K562 (cell line): ENCODE data around the gene ERBB3. TPM values are rescaled to one million over a fixed set of nuclear protein-coding genes. Genes with fewer than 3 reads are reported as not detected.

Source experiments
- ATAC-seq: fragments of 200-7000 bp; cut with Tn5 transposase; 3 replicates; pipeline ENCODE4 v1.9.1; 2020; ENCODE audit warnings: moderate library complexity
- BruUV-seq: library from RNA; stranded (reverse); fragments of 400-500 nt; replicated peaks from 2 replicates; lab custom pipeline; 2021; lab: Mats Ljungman, UMichigan
- CTCF ChIA-PET: fragments of 300-600 bp; formaldehyde crosslinking; extraction: SDS; loops from one replicate; lab custom pipeline; 2021; ENCODE audit warnings: low intra/inter-chr PET ratio; lab: Yijun Ruan, JAX
- POLR2A ChIA-PET: fragments of 300-600, 350-650 bp; sonication (Branson Sonifier 250); formaldehyde crosslinking; extraction: SDS; loops from one replicate; lab custom pipeline; 2021; ENCODE audit warnings: antibody characterized with exemption, inconsistent platforms; lab: Yijun Ruan, JAX
- DNase-seq, 4 experiments: peaks; one replicate each; pipeline versions ENCODE4 v3.0.0 to v3.0.0-alpha.2; 2011 to 2018; ENCODE audit warnings: low spot score in 3 of 4, mixed read lengths in 3 of 4; ENCODE audit errors: extremely low read depth in 1 of 4
- FAIRE-seq: peaks from 2 replicates; lab custom pipeline; 2011; peaks lifted over from hg19 to GRCh38; lab: Jason Lieb, UNC
- H2AFZ ChIP-seq: 2 replicates; pipeline ENCODE4 v1.6.0; 2011; ENCODE audit warnings: low read depth, low read length, control low read depth, inconsistent platforms
- H3K27ac ChIP-seq: fragments of 200-600 bp; 3 replicates; pipeline ENCODE4 v1.8.0; 2011; ENCODE audit warnings: low read depth, mild to moderate bottlenecking, control low read depth, inconsistent platforms, low read length, moderate library complexity, mixed read lengths; ENCODE audit errors: extremely low read depth
- H3K27me3 ChIP-seq, 2 experiments: fragments of 300-600 bp in 1 of 2; 2 replicates in 1 of 2; 3 replicates in 1 of 2; pipeline versions ENCODE4 v1.6.0 to v1.8.0; 2011; ENCODE audit warnings: inconsistent platforms in 2 of 2, low read length in 2 of 2, mild to moderate bottlenecking in 1 of 2, mixed read lengths in 1 of 2, moderate library complexity in 1 of 2; ENCODE audit not compliant: control insufficient read depth in 2 of 2, insufficient read depth in 2 of 2
- H3K36me3 ChIP-seq: fragments of 300-600 bp; 3 replicates; pipeline ENCODE4 v1.8.0; 2011; ENCODE audit warnings: mild to moderate bottlenecking, low read length, inconsistent platforms; ENCODE audit not compliant: control insufficient read depth, insufficient read depth
- H3K4me1 ChIP-seq, 2 experiments: fragments of 200-600 bp in 1 of 2; replicated peaks in 1 of 2; 2 replicates in 1 of 2; 3 replicates in 1 of 2; pipeline versions ENCODE4 v1.5.1 to v1.8.0; 2011; ENCODE audit warnings: inconsistent platforms in 2 of 2, low read length in 2 of 2, mild to moderate bottlenecking in 1 of 2, mixed read lengths in 1 of 2, moderate library complexity in 1 of 2; ENCODE audit not compliant: control insufficient read depth in 2 of 2, insufficient read depth in 2 of 2
- H3K4me2 ChIP-seq: 2 replicates; pipeline ENCODE4 v1.6.1; 2011; ENCODE audit warnings: low read length, control low read depth, inconsistent platforms, mixed read lengths; ENCODE audit not compliant: insufficient read depth
- H3K4me3 ChIP-seq: fragments of 200-600 bp; sonication (generic), shearing (Covaris generic); 2 replicates; pipeline ENCODE4 v1.5.1; 2016; ENCODE audit warnings: control low read depth, inconsistent platforms
- H3K79me2 ChIP-seq: fragments of 200-600 bp; 3 replicates; pipeline ENCODE4 v1.8.0; 2011; ENCODE audit warnings: low read length, inconsistent platforms; ENCODE audit not compliant: control insufficient read depth, insufficient read depth
- H3K9ac ChIP-seq, 2 experiments: 2 replicates each; pipeline versions ENCODE4 v1.6.0 to v1.6.1; 2011; ENCODE audit warnings: low read depth in 2 of 2, low read length in 2 of 2, control low read depth in 1 of 2, inconsistent platforms in 1 of 2, mild to moderate bottlenecking in 1 of 2, mixed read lengths in 1 of 2; ENCODE audit not compliant: insufficient read depth in 1 of 2
- H3K9me1 ChIP-seq: one replicate; pipeline ENCODE4 v1.6.0; 2011; ENCODE audit warnings: inconsistent platforms, mild to moderate bottlenecking, low read length, moderate library complexity; ENCODE audit not compliant: control insufficient read depth, insufficient read depth
- H3K9me3 ChIP-seq: replicated peaks from 2 replicates; pipeline ENCODE4 v1.5.1; 2011; ENCODE audit warnings: low read depth, low read length, inconsistent platforms; ENCODE audit not compliant: control insufficient read depth, insufficient read depth
- H4K20me1 ChIP-seq: replicated peaks from 2 replicates; pipeline ENCODE4 v1.6.1; 2011; ENCODE audit warnings: low read length, inconsistent platforms, mixed read lengths; ENCODE audit not compliant: control insufficient read depth, insufficient read depth
- ATF7 ChIP-seq: fragments of 450-650 bp; IDR thresholded peaks from 2 replicates; pipeline ENCODE4 v1.7.1; 2014; ENCODE audit warnings: mild to moderate bottlenecking, moderate library complexity
- NELFE ChIP-seq: IDR thresholded peaks from 2 replicates; pipeline ENCODE4 v1.6.1; 2011; ENCODE audit warnings: mild to moderate bottlenecking; ENCODE audit not compliant: insufficient read depth, insufficient read length
- PRDM10 ChIP-seq: fragments of 450-650 bp; IDR thresholded peaks from 2 replicates; pipeline ENCODE4 v1.6.1; 2018; ENCODE audit not compliant: partially characterized antibody
- RBM25 ChIP-seq: fragments of 200-400 bp; formaldehyde crosslinking; IDR thresholded peaks from 2 replicates; pipeline ENCODE4 v1.6.1; 2018; ENCODE audit warnings: low read length, low read depth, moderate library complexity; ENCODE audit not compliant: severe bottlenecking
- ZBTB7A ChIP-seq: IDR thresholded peaks from 2 replicates; pipeline ENCODE4 v1.6.1; 2011; ENCODE audit warnings: low read depth, mild to moderate bottlenecking, low read length, moderate library complexity, borderline replicate concordance; ENCODE audit not compliant: control insufficient read depth
- ZNF282 ChIP-seq: sonication (generic); formaldehyde crosslinking; IDR thresholded peaks from 2 replicates; pipeline ENCODE4 v1.8.1; 2023; ENCODE audit warnings: missing genetic modification reagents
- ZNF316 ChIP-seq: fragments of 450-650 bp; IDR thresholded peaks from 2 replicates; pipeline ENCODE4 v1.6.1; 2016
- ZNF407 ChIP-seq: fragments of 450-650 bp; IDR thresholded peaks from 2 replicates; pipeline ENCODE4 v1.6.1; 2016; ENCODE audit warnings: low read depth
- WGBS: fragments of 100-300 bp; shearing (Covaris generic); methylation state at CpG from one replicate; pipeline ENCODE4 v1.1.6; 2016; ENCODE audit warnings: low coverage, mixed read lengths; ENCODE audit not compliant: insufficient coverage; ENCODE audit errors: missing lambda C conversion rate; 5-methylcytosine and 5-hydroxymethylcytosine counted together
- in situ Hi-C: fragments of 300-500 bp; cut with MboI; formaldehyde crosslinking; loops from 4 replicates; pipeline ENCODE4 v1.15.0; 2018; ENCODE audit warnings: inconsistent platforms, mixed read lengths
- intact Hi-C: fragments of 100-400 bp; cut with micrococcal nuclease; formaldehyde crosslinking; loops from 2 replicates; pipeline ENCODE4 v1.14.2; 2022
- polyA plus RNA-seq, 8 experiments: library from polyadenylated mRNA; depleted of rRNA in 4 of 8; stranded (reverse) in 5 of 8; unstranded in 3 of 8; fragments of >200 nt; fragmentation: Nextera tagmentation in 2 of 8; fragmentation: Illumina TruSeq in 1 of 8; extraction: Ambion mirVana in 2 of 8; extraction: Trizol in 1 of 8; gene quantifications; 2 replicates each; pipeline versions ENCODE4 v1.2.1 to v1.2.3, GENCODE V29; 2011 to 2014; ENCODE audit warnings: inconsistent platforms in 1 of 8, missing spikeins in 1 of 8
- total RNA-seq, 7 experiments: library from RNA; depleted of rRNA in 6 of 7; stranded (reverse); fragments of >200 nt in 6 of 7; fragmentation: Illumina TruSeq in 2 of 7; extraction: Trizol in 2 of 7; gene quantifications; 2 replicates each; pipeline versions ENCODE4 v1.2.1 to v1.2.3, GENCODE V29; 2011 to 2021; ENCODE audit warnings: low replicate concordance in 1 of 7

ERBB3 gene
- total and polyA plus RNA-seq, 9 of the 15 experiments (the other 6 are each of a cell fraction or from before 2014, with no cell fraction given), result 1.5 to 5.4 (median 3.8) TPM

- intact Hi-C loops, result no loop called here
- Histone ChIP-seq H2AFZ (peak overlapping the region; percentile 84), H3K27me3 (no peaks in the 10 kb centered on the region; a peak in 1 of 5 replicates), H3K9ac (peak overlapping the region; percentile 48 to 90; a peak in 3 of 4 replicates), H3K9me1 (no peaks in the 10 kb centered on the region), H3K4me2 (peak overlapping the region; percentile 89), H3K27ac (no peak overlapping the region), H3K36me3 (no peaks in the 10 kb centered on the region), H3K4me3 (peak overlapping the region; percentile 51), H4K20me1 (no peaks in the 10 kb centered on the region), H3K9me3 (no peaks in the 10 kb centered on the region), H3K79me2 (no peaks in the 10 kb centered on the region), H3K4me1 (peaks cover 34 to 40% of the 10 kb centered on the region in 2 experiments)
- DNase-seq (peak; percentile 16 to 45 (median 38)), FAIRE-seq (no peak), ATAC-seq (peak; percentile 7)
- POLR2A ChIA-PET, result interaction anchor here (1.0 to 1.8 kb wide), 4 partner anchors 13 to 78 kb away, joined by 3 to 10 read pairs (median 4); partner anchors contain the start of genes MYL6 and PA2G4
- BruUV-seq, result no TSS peak
- CTCF ChIA-PET, result no interaction called here
- in situ Hi-C loops, result no loop called here
- 24% methylated on average over 11 of the region's 20 CpGs for WGBS
- TF ChIP-seq ATF7 (0 out of 2 replicates have a peak, but pooled peaks have one; percentile 12), ZBTB7A (peak; percentile 39; the same call in 1 of the 2 replicates), RBM25 (peak; percentile 70), NELFE (no peak), ZNF407 (no peak), ZNF282 (CRISPR knock-in tag) (0 out of 2 replicates have a peak, but pooled peaks have one; percentile 5), ZNF316 (no peak), PRDM10 (peak; percentile 85)
Observed at GRCh38 chr12:56080556-56081138, 682 bp downstream of the ERBB3 start.
